GM19023 (cell line): ENCODE results near the gene LRBA.
"Not testable (repeated sequence)": the region's sequence is repeated elsewhere in the genome, so short reads cannot be mapped to it uniquely, and the experiment has no call there.

ENCODE experiments used
- ATAC-seq: cut with Tn5 transposase; IDR thresholded peaks from one replicate; pipeline ENCODE4 v1.9.1; 2021; ENCODE audit warnings: mild to moderate bottlenecking, moderate library complexity; ENCODE audit not compliant: unreplicated experiment

LRBA gene

DNA sequence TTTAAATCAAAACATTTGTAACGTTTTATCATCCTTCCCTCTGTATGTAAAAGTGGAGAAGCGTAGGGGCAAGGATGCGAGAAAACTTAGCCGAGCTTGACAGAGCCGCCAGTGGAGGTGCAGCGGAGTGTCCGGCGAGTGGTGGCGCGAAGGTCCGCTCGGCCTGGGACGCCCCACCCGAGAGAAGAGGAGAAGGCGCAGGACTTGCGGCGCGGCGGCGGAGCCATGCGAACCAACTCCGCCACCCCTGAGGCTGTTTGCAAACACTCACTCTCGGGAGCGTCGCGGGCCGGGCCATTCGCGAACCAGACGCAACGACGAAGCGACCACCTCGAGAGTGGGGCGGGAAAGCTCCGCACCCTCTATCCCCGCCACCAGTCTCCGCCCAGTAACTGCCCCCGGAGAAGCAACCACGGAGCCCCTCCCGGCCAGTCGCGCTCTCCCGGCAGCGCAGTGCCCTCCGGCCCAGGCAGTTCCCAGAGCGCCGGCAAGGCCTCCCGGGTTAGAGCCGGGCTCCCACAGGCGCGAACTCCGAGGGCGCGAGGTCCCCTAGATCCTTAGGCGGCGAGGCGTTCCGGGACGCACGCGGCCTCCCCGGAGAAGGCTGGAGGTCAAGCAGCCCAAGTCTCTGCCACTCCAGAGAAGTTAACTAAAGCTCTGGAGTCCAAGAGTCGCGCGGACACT, 435.4 kb downstream of the LRBA start:
- ATAC-seq, result no peak

DNA sequence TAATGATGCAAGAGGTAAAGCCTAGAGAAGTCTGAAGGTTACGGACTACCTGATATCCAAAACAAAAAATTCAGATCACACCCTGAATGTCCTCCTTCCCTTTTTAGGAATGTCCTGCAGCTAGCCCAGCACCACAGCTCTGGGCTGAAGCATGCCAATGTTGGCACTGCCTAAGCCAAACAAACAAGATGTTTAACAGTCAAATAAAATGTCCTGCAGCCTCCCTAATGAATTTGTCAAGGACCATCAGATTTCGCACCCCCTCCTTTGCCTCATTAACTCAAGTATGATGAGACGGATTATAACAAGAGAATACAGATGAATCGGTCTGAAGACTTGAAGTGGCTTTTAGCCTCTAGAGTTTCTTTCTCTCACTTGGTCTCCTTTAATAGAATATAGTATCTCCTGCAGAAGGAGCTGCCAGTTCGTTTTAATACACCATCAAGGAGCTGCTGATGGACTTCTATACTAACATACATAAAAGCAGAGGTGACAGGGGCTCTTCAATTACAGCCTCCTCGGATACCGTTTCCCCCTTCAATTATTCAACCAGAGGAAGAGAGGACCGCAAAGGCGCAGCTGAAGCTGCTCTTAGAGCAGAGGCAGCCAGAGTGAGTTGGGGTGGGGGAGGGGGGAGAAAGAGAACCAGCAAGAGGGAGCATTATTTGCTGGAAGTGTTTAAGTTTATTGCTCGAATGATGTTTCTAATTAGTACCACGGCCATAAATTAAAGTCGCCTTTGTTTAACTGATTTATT, 436.2 kb downstream of the LRBA start:
- ATAC-seq, result no peak

- ATAC-seq, result no peak
Measured at GRCh38 chr4:150577796-150578195, 437.3 kb downstream of the LRBA start.

GRCh38 chr4:150574678-150575077, 440.4 kb downstream of the LRBA start:
- ATAC-seq, result no peak

GRCh38 chr4:150573534-150573933, 441.6 kb downstream of the LRBA start:
- ATAC-seq, result no peak

DNA sequence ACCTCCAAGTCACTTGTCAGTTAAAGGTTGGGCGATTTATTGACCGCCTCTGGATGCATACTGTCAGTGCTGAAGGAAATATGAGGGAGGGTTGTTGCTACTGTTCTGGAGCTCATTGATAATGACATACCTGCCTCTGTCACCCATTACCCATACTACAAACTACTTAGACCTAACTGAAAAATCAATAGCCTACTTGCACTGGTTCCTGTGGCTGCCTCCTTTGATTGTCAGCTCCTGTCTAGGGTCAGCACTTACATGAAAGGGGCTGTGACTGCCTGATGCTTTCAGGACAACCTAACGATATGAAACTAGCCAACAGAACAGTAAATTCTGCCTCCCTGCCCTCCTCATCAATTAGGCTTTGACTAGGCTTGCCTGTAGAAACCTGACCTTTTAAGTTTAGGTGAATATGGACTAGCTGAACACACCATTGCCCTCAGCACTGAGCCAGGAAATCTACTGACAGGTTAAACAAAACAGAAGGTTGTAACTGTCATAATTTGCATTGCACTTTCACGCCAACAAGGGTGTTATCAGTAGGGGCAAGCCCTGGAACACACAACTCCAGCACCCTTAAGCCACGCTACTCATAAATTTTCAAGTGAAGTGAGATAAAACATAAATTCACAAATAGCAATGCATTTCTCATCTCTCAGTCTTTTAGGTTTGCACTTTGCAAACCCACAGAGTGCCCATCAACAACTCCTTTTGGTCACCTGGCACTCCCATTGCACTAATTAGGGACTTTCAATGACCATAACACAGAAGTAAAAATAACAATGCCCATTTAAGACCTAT, 442.2 kb downstream of the LRBA start:
- ATAC-seq, result no peak

DNA sequence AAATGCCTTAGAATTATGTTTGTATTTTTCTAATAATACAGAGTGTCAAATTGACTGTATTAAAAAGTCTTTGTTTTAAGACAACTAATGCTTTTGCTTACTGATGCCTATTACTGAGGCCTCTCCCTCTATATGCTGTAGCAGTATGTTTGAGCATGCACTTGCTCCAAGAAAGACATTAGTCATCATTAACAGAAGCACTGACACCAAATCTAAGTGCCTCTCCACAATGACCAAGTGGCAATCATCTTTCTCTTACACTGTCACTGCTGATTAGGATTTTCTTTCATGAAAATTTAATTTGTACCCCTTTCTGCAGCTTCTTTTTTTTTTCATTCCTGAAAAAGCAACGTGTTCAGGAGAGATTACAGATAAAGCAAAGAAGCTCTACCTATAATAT, 444.2 kb downstream of the LRBA start:
- no peak for ATAC-seq

GRCh38 chr4:150569998-150570535, 445.0 kb downstream of the LRBA start:
- no peak for ATAC-seq

DNA sequence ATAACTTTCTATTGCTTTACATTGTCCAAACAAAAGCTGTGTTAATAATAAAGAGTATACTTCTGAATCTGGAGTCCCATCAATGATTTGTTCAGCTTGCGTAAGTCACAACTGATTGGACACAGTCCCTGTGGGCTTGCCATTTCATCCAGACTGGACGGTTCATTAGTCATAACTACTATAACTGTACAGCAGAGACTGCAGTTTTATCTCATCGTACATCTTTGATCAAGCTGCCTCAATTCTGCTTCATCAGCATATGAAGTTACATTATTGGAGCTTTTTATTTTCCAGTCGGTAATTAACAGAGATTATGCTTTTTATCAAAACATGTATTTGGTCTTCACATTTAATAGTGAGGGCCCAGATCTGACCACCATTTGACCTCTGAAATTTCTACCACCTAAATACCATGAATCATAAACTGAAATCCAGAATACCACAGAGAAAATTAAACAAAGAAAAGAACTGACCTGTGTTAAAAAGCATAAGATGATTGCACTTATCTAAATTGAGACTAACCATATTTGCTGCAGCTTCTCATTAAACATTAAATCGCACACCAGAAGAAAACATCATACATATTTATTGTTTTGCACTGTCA, 445.6 kb downstream of the LRBA start:
- ATAC-seq, result no peak

DNA sequence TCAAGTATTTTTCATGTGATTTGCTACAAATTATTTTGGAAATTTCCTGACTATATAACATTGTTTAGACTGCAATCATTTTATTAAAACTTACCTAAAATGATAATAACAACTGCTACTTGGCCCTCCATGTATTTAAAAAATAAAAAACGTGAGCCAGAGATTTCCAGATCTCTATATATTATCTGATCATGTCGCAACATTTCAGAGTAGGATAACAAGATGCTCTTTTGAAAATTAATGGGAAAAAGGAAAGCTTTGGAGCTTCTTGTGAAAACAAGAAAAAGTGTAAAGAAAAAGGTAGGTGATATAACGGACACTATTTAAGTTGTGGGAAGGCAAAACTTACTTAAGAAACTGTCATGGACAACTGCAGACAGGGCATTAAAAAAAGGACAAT, 448.0 kb downstream of the LRBA start:
- ATAC-seq, result no peak

DNA sequence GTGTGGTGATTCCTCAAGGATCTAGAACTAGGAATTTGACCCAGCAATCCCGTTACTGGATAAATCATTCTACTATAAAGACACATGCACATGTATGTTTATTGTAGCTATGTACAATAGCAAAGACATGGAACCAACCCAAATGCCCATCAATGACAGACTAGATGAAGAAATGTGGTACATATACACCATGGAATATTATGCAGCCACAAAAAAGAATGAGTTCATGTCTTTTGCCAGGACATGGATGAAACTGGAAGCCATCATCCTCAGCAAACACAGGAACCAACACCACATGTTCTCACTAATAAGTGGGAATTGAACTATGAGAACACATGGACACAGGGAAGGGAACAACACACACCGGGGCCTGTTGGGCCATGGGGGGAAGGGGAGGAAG, 450.1 kb downstream of the LRBA start:
- not testable (repeated sequence) for ATAC-seq

DNA sequence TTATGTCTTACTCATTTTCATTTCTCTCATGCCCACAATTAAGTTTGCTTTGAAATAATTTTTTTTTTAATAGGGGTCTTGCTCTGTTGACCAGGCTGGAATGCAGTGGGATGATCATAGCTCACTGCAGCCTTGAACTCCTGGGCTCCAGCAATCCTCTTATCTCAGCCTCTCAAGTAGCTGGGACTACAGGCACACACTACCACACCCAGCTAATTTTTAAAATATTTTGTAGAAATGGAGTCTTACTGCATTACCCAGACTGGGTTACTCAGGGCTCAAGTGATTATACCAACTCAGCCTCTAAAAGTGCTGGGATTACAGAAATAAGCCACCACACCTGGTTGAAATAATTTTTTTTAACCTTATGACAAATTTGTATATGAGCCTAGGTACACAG, 452.3 kb downstream of the LRBA start:
- ATAC-seq, result no peak

DNA sequence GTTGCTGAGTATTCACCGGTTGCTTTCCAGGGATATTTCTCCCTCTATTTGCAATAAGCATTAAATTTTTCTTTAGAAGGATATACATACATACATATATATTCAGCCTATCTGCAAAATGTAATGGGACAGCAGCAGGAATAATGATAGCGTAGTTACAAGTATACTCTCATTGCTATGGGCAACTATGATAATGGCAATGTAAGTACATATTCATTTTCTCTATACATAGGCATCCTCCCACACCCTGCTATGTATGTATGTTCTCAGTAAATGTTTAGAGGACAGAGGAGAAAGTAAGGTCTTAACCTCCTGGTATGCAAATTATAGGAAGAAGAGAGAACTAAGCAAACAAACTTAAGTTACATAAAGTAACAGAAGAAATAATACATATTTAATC, 452.8 kb downstream of the LRBA start:
- no peak for ATAC-seq

DNA sequence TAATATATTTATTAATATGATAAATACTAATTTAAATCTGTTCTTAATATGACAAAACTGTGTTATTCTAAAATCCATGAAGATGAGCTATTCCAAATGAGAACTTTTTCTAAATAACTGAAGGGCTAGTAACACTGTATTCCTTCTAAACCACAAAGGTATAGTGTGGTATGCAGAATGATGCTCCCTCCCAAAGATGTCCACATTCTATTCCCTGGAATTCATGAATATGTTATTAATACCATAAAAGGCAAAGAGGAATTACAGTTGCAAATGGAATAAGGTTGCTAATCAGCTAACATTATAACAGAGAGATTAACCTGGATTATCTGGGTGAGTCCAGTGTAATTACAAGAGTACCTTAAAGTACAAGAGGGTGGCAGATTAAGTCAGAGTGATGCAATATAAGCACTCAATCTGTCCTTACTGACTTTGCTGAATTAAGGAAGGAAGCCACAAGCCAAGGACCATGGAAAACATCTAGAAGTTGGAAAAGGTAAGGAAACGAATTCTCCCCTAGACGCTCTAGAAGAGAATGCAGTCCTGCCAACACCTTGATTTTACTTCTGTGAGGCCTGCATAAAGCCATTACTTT, 453.8 kb downstream of the LRBA start:
- ATAC-seq, result no peak

DNA sequence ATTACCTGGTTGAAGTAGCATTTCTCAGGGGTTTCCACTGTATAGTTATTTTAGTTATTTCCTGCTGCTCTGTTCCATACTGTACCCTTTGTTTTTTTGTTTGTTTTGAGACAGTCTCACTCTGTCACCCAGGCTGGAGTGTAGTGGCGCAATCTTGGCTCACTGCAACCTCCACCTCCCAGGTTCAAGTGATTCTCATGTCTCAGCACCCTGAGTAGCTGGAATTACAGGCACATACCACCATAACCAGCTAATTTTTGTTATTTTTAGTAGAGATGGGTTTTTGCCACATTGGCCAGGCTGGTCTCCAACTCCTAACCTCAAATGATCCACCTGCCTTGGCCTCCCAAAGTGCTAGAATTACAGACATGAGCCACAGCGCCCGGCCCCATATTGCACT, 457.3 kb downstream of the LRBA start:
- not testable (repeated sequence) for ATAC-seq

DNA sequence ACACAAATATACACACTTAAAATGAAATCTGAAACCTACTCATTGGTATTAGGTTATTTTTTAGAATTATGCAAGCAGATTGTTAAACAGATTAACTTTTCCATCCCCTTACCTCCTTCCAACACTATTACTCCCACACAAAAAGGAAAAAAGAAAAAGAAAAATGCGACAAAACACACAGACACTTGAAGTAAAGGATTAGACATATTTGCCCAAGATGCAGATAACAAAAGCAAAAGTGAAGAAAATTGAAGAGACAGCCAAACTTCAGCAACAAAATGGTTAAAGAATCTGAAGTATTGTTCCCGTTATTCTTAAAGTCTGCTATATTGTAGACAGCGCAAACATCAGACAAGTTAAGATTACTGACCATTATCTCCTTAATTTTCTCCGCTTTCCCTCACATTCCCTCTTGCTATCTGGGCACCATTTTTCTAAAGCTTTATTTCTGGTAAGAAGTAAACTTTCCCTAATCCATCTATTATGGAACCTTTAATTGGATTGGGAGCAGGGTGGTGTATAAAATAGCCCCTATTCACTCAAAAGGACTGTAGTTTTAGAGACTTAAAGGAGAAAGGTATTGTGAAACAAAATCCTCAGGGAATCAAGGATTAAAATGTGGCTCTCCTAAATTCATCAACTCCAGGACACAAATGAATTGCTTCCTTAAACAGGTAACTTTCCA, 467.8 kb downstream of the LRBA start:
- no peak for ATAC-seq

DNA sequence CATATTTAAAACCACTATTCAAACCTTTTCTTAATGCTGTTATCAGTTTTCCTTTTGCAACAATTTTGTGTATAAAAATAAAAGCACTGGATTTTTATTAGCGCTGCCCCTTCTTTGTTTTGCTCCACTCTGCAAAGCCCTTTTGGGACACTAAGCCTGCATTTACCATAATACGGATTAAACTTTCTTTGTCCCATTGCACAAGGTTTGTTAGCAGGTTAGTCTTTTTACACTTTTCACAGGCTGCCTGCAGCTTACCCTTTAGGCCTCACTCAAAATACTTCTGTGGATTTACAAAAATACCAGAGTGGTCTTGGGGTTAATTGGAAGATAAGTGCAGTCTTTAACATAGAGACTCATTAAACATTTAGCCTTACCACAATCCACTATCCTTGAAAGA, 468.8 kb downstream of the LRBA start:
- ATAC-seq, result no peak

GRCh38 chr4:150543042-150543441, 472.0 kb downstream of the LRBA start:
- ATAC-seq, result no peak

GRCh38 chr4:150541681-150542080, 473.4 kb downstream of the LRBA start:
- ATAC-seq, result no peak

DNA sequence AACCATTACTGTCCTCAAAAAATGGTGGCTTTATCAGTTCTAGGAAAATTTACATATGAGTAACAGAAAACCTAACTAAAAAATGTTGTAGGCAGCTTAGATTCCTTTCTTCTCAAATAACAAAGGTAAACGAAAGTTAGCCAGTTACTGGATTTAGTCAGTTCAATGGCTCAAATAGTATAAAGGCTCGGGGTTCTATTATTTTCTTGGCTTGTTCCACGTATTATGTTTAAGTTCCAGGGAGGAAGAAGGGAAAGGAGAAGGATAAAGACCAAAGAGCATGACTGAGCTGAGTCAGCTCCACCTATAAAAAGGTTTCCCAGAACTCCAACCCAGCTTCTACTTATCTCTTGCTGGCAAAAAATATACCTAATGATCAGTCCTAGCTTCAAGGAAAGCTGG, 474.1 kb downstream of the LRBA start:
- no peak for ATAC-seq
